ENCODE results near the gene PBX2. TPM values are rescaled to one million over a fixed set of nuclear protein-coding genes. Genes with fewer than 3 reads are reported as not detected.
A peak's percentile ranks its signal among the peaks of the same experiment; 100 is the strongest.
"Not testable (repeated sequence)": the region's sequence is repeated elsewhere in the genome, so short reads cannot be mapped to it uniquely, and the experiment has no call there.

Gene PBX2
- total RNA-seq, 2 donors from 2014 or later = 61.5 to 102 TPM

DNA sequence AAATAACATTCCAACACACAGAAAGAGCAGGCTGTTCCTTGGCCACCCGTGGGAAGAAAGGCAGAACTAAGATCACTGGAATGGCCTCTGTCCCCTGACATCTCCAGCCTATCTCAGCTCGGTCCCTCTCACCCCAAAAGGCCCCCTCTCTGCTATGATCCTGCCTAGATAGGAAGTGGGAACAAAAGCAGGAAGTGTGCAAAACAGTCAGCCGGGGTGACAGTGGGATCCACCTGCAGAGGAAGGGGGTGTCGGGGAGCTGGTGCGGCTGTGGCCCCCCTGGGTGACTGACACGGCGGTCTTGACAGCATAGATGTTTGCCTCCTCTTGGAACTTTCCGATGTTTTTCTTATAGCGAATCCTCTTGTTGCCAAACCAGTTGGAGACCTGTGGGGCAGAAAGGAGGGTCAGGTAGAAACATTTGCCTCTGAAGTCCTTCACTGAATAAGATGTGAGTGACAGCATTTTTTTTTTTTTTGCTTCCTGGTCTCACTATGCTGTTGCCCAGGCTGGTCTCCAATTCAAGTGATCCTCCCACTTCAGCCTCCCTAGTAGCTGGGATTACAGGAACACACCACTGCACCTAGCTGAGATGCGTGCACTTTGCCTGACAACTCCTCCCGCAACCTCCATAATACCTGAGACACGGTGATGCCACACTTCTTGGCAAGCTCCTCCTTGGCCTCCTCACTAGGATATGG is 2.8 kb downstream of the PBX2 start:
- H3K4me3 ChIP-seq = no peak overlapping the region
- H3K9me3 ChIP-seq = no peaks in the 10 kb centered on the region
- intact Hi-C loops (cut with DNase I) = no loop called here
- TF ChIP-seq POLR2AphosphoS5 (IDR thresholded peaks at IDR 0.05) (no peak), CTCF (IDR thresholded peaks at IDR 0.05) (no peak), POLR2A (IDR thresholded peaks at IDR 0.05) (no peak)
- no peak for DNase-seq (ENCODE audit: low spot score)
- no peaks in the 10 kb centered on the region for H3K4me1 ChIP-seq (replicated peaks)
- WGBS = 65% methylated on average over 12 of the region's 12 CpGs
- H3K27ac ChIP-seq = peak overlapping the region; percentile 48 to 98
- no peaks in the 10 kb centered on the region for H3K27me3 ChIP-seq (replicated peaks; ENCODE audit: insufficient read depth)
- H3K36me3 ChIP-seq = peaks cover 0 to 5% of the 10 kb centered on the region in 2 donors

GRCh38 chr6:32186151-32186840 is 3.7 kb downstream of the PBX2 start:
- not testable (repeated sequence) for DNase-seq (ENCODE audit: low spot score)

DNA sequence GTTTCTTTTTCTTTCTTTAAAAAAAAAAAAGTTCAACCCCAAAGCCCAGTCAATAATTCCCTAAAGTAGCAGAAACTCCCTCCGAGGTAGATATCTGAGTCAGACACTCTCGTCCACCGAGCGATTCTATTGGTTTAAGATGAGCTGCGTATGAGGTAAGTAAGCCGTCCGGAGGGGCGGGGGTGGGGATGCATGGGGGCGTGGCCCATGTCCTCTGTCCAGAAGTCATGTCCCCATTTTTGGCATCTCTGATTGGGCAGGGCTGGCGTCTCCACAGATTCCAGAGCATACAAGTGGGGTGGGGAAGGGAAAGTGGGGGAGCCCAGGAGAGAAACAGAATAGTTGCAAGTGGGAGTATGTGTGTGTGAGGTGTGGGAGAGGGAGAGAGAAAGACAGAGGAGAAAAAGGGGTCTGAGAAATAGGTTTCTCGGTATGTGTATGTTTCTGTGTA is 4.3 kb downstream of the PBX2 start:
- H3K4me3 ChIP-seq; intact Hi-C loops (cut with DNase I); H3K27me3 ChIP-seq (replicated peaks; ENCODE audit: insufficient read depth); H3K36me3 ChIP-seq; H3K9me3 ChIP-seq; H3K4me1 ChIP-seq (replicated peaks): not testable (repeated sequence)
- DNase-seq (ENCODE audit: low spot score) = peak; percentile 74
- H3K27ac ChIP-seq = peak overlapping the region; percentile 48 to 98
- WGBS = 9% methylated on average over 11 of the region's 11 CpGs
- peak; percentile 42 for TF ChIP-seq POLR2AphosphoS5 (IDR thresholded peaks at IDR 0.05)

More at GRCh38 chr6:32186151-32186840, 3.7 kb downstream of the PBX2 start:
- peak overlapping the region; percentile 48 to 98 for H3K27ac ChIP-seq
- H3K36me3 ChIP-seq; intact Hi-C loops (cut with DNase I); H3K9me3 ChIP-seq; H3K4me3 ChIP-seq; H3K4me1 ChIP-seq (replicated peaks); H3K27me3 ChIP-seq (replicated peaks; ENCODE audit: insufficient read depth): not testable (repeated sequence)
- 61% methylated on average over 10 of the region's 10 CpGs for WGBS

GRCh38 chr6:32184084-32184640 is 5.8 kb downstream of the PBX2 start, which contains the start of gene AGER:
Gene AGER (minus strand): TSS chr6:32184253. CDS start chr6:32184222, 31 bp downstream.
- no peak for DNase-seq (ENCODE audit: low spot score)
- Histone ChIP-seq H3K27ac (peak within 1 kb of the TSS; percentile 48 to 98), H3K4me3 (no peak within 1 kb of the TSS), H3K4me1 (replicated peaks) (no peaks in the 10 kb centered on the region), H3K9me3 (no peaks in the 10 kb centered on the region), H3K27me3 (replicated peaks; ENCODE audit: insufficient read depth) (no peaks in the 10 kb centered on the region), H3K36me3 (peaks cover 0 to 5% of the 10 kb centered on the region in 2 donors)
- 66% methylated on average over 6 of the region's 6 CpGs for WGBS
- TF ChIP-seq POLR2AphosphoS5 (IDR thresholded peaks at IDR 0.05) (no peak), CTCF (IDR thresholded peaks at IDR 0.05) (no peak), POLR2A (IDR thresholded peaks at IDR 0.05) (no peak)
- intact Hi-C loops (cut with DNase I) = no loop called here

DNA sequence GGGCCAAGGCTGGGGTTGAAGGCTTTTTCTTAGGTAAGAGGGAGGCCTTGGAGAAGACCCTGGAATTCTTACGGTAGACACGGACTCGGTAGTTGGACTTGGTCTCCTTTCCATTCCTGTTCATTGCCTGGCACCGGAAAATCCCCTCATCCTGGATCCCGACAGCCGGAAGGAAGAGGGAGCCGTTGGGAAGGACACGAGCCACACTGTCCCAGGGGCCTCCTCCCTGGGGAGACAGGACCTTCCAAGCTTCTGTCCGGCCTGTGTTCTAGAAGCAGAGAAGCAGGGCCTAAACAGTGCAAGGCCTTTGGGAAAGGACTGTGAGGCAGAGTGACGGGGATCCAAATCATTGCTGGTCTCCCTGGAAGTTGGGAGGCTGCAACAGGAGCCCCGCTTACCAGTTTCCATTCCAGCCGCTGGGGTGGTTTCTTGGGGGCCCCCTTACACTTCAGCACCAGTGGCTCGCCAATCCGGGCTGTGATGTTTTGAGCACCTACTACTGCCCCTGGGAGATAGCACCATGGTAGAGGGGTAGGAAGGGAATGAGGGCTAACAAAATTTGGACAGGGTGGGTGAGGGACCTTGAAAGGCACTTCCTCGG is 6.4 kb downstream of the PBX2 start:
- 87% methylated on average over 15 of the region's 15 CpGs for WGBS
- DNase-seq (ENCODE audit: low spot score) = no peak
- Histone ChIP-seq H3K4me1 (replicated peaks) (no peaks in the 10 kb centered on the region), H3K9me3 (no peaks in the 10 kb centered on the region), H3K4me3 (no peak overlapping the region), H3K27ac (peak overlapping the region in 1 of 2 donors; percentile 19), H3K27me3 (replicated peaks; ENCODE audit: insufficient read depth) (no peaks in the 10 kb centered on the region), H3K36me3 (peaks cover 0 to 5% of the 10 kb centered on the region in 2 donors)
- intact Hi-C loops (cut with DNase I) = no loop called here
- TF ChIP-seq POLR2AphosphoS5 (IDR thresholded peaks at IDR 0.05) (no peak), POLR2A (IDR thresholded peaks at IDR 0.05) (no peak), CTCF (IDR thresholded peaks at IDR 0.05) (no peak)

All from prostate gland (tissue), 2 donors.